ENCODE results near the gene EIF3D. TPM values are rescaled to one million over a fixed set of nuclear protein-coding genes. Genes with fewer than 3 reads are reported as not detected.

EIF3D gene, protein sequence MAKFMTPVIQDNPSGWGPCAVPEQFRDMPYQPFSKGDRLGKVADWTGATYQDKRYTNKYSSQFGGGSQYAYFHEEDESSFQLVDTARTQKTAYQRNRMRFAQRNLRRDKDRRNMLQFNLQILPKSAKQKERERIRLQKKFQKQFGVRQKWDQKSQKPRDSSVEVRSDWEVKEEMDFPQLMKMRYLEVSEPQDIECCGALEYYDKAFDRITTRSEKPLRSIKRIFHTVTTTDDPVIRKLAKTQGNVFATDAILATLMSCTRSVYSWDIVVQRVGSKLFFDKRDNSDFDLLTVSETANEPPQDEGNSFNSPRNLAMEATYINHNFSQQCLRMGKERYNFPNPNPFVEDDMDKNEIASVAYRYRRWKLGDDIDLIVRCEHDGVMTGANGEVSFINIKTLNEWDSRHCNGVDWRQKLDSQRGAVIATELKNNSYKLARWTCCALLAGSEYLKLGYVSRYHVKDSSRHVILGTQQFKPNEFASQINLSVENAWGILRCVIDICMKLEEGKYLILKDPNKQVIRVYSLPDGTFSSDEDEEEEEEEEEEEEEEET
- total RNA-seq, result 100 to 1,000 TPM in 2 of 6 experiments, 10 to 100 TPM in 4; 34.9 to 141 (median 50.1) TPM
- long read RNA-seq, transcript EIF3D-201 (15 exons, 2,155 nt), result major isoform, 17 of 20 reads
- long read RNA-seq, partial matches to known transcripts, result 2 of 20 reads
- long read RNA-seq, other reads (novel, unspliced or antisense), result 1 of 20 reads

DNA sequence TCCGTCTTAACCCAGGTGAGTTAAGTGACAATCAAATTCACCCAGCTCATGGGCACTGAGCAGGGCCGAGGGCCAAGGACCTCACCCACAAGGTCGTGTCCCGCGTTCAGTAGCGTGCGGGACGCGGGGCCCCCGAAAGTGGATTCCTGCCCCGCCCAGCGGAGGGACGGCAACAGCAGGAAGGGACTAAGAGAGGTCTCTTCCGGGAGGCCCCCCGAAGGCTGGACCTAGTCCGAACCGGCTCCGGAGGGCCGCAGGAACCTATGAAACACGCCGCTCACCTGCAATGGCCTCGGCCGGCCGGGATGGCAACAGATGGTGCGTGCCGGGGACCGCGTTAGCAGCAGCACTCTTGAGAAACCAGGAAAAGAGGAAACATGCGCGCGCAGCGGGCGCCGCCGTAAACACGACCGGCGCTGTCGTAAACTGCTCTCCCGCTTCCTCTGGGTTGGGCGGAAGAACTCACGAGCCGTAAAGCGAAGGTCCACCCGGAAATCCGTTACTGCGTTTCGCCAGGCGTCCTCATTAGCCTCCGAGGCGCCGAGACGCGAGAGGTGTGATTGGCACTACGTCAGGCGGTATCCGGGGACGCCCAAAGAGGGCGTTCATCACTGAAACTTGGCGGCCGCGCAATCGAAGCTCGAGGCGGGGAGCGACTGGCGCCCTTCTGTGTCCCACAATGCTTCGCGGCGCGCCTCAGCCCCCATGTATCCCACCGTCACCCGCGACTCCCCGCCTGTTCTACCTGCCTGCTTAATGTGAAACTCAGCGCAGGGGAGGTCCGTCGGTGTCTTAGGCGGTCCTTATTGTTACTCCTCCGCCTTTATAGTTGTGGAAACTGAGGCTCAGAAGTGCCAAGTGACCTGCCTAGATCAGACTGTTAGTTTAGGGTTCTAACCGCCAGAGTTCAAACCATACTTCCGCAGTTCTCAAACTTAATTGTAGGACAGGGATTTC, at the start of gene EIF3D:
TSS of gene EIF3D (minus strand) at position 372 of the 957 bp plus-strand sequence. CDS start 3,045 bp downstream, outside the sequence.
- Histone ChIP-seq H3K9me3 (no peaks in the 10 kb centered on the region), H3K27me3 (no peaks in the 10 kb centered on the region), H3K27ac (peak within 1 kb of the TSS; percentile 81 to 94 (median 85)), H3K36me3 (peaks cover 8 to 31% (median 16%) of the 10 kb centered on the region in 4 donors), H3K4me3 (peak within 1 kb of the TSS; percentile 62 to 91 (median 91)), H3K4me1 (no peaks in the 10 kb centered on the region)
- ATAC-seq, result peak; percentile 92 to 95 (median 94)
- intact Hi-C loops (cut with DNase I), result no loop called here
- 0% methylated on average over 34 of the region's 82 CpGs for WGBS (ENCODE audit: insufficient coverage, low coverage, low lambda C conversion rate, missing lambda C conversion rate)
- peak; percentile 98 to 99 (median 99) for DNase-seq
- peak; percentile 71 for TF ChIP-seq POLR2A (IDR thresholded peaks at IDR 0.05)
- TF ChIP-seq, protein P1, sequence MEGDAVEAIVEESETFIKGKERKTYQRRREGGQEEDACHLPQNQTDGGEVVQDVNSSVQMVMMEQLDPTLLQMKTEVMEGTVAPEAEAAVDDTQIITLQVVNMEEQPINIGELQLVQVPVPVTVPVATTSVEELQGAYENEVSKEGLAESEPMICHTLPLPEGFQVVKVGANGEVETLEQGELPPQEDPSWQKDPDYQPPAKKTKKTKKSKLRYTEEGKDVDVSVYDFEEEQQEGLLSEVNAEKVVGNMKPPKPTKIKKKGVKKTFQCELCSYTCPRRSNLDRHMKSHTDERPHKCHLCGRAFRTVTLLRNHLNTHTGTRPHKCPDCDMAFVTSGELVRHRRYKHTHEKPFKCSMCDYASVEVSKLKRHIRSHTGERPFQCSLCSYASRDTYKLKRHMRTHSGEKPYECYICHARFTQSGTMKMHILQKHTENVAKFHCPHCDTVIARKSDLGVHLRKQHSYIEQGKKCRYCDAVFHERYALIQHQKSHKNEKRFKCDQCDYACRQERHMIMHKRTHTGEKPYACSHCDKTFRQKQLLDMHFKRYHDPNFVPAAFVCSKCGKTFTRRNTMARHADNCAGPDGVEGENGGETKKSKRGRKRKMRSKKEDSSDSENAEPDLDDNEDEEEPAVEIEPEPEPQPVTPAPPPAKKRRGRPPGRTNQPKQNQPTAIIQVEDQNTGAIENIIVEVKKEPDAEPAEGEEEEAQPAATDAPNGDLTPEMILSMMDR (IDR thresholded peaks at IDR 0.05), result peak in 3 of 4 donors; percentile 7 to 27 (median 20)

DNA sequence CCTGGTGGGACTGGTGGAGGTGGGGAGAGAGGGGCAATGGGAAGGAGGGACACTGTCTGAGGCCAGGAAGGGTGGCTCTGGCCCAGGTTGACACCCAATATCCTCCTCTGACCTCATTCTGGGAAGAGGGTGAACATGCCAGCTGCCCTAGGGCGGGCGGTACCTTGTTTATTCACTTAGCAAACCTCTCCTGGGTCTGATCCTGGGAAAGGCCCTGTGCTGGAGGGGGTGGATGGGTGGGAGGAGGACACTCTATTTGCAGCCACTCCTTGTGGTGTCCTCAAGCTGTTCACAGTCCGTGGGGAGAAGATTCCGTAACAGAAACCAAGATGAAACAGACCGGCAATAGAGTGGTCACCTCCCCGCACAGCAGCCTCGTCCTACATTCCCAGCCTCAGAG, 49.7 kb upstream of the EIF3D start:
- no peak for DNase-seq
- no peaks in the 10 kb centered on the region for H3K27me3 ChIP-seq
- no peaks in the 10 kb centered on the region for H3K36me3 ChIP-seq
- no peaks in the 10 kb centered on the region for H3K9me3 ChIP-seq
- no peak overlapping the region for H3K4me3 ChIP-seq
- no peak for ATAC-seq
- TF ChIP-seq, protein P1 (IDR thresholded peaks at IDR 0.05), result no peak
- no peak for TF ChIP-seq POLR2A (IDR thresholded peaks at IDR 0.05)
- intact Hi-C loops (cut with DNase I), result no loop called here
- no peaks in the 10 kb centered on the region for H3K4me1 ChIP-seq
- H3K27ac ChIP-seq, result no peak overlapping the region
- 72% methylated on average over 4 of the region's 7 CpGs for WGBS (ENCODE audit: insufficient coverage, low coverage, low lambda C conversion rate, missing lambda C conversion rate)

GRCh38 chr22:36577019-36577418, 48.1 kb upstream of the EIF3D start:
- Histone ChIP-seq H3K4me3 (no peak overlapping the region), H3K27ac (no peak overlapping the region), H3K36me3 (no peaks in the 10 kb centered on the region), H3K9me3 (no peaks in the 10 kb centered on the region), H3K27me3 (no peaks in the 10 kb centered on the region), H3K4me1 (no peaks in the 10 kb centered on the region)
- intact Hi-C loops (cut with DNase I), result no loop called here
- DNase-seq (no peak), ATAC-seq (no peak)
- 83% methylated on average over 10 of the region's 13 CpGs for WGBS (ENCODE audit: insufficient coverage, low coverage, low lambda C conversion rate, missing lambda C conversion rate)
- no peak for TF ChIP-seq POLR2A (IDR thresholded peaks at IDR 0.05)
- TF ChIP-seq, protein P1 (IDR thresholded peaks at IDR 0.05), result no peak

- Histone ChIP-seq H3K27me3 (no peaks in the 10 kb centered on the region), H3K36me3 (no peaks in the 10 kb centered on the region), H3K4me3 (no peak overlapping the region), H3K4me1 (no peaks in the 10 kb centered on the region), H3K27ac (no peak overlapping the region), H3K9me3 (no peaks in the 10 kb centered on the region)
- intact Hi-C loops (cut with DNase I), result no loop called here
- no CpG with 5 or more reads among the region's 1 CpG for whole genome bisulfite sequencing (ENCODE audit: insufficient coverage, low coverage, low lambda C conversion rate, missing lambda C conversion rate)
- TF ChIP-seq, protein P1 (IDR thresholded peaks at IDR 0.05), result no peak
- no peak for TF ChIP-seq POLR2A (IDR thresholded peaks at IDR 0.05)
- DNase-seq, result no peak
- ATAC-seq, result no peak
These were observed 45.8 kb upstream of the EIF3D start for GRCh38 chr22:36574728-36575127.

Data from right lobe of liver (tissue), 6 donors.